Measurements from ENCODE around the gene GPRIN2.
"Not testable (repeated sequence)": the region's sequence is repeated elsewhere in the genome, so short reads cannot be mapped to it uniquely, and the experiment has no call there.

GRCh38 chr10:46512725-46513124 lies 43.7 kb downstream of the GPRIN2 start:
- TF ChIP-seq POLR2AphosphoS5 (IDR thresholded peaks at IDR 0.05; ENCODE audit: low read depth, low read length); CTCF (IDR thresholded peaks at IDR 0.05); ELF1 (IDR thresholded peaks at IDR 0.05); FOSL2 (IDR thresholded peaks at IDR 0.05; ENCODE audit: borderline replicate concordance, low read depth); RFX5 (IDR thresholded peaks at IDR 0.05; ENCODE audit: low read length); MEF2A (IDR thresholded peaks at IDR 0.05; ENCODE audit: borderline replicate concordance, low read depth); MXI1 (IDR thresholded peaks at IDR 0.05; ENCODE audit: low read depth, low read length); EP300 (IDR thresholded peaks at IDR 0.05; ENCODE audit: borderline replicate concordance in 1 of 2, low read depth in 1 of 2, low read length in 1 of 2); ZBTB33 (IDR thresholded peaks at IDR 0.05; ENCODE audit: borderline replicate concordance, low read depth); USF2 (IDR thresholded peaks at IDR 0.05; ENCODE audit: borderline replicate concordance, low read depth, low read length); TAF1 (IDR thresholded peaks at IDR 0.05; ENCODE audit: borderline replicate concordance, low read depth, low read length); GABPA (IDR thresholded peaks at IDR 0.05; ENCODE audit: low read depth); RXRA (IDR thresholded peaks at IDR 0.05; ENCODE audit: borderline replicate concordance, low read depth); YY1 (IDR thresholded peaks at IDR 0.05; ENCODE audit: low read depth): not testable (repeated sequence)

Measured in SK-N-SH (cell line).